Measurements from ENCODE around the gene UBA52.

GRCh38 chr19:18568367-18568766 is 3.3 kb upstream of the UBA52 start:
- TF ChIP-seq CTCF (IDR thresholded peaks at IDR 0.05): no peak
- no peak for TF ChIP-seq POLR2AphosphoS5 (IDR thresholded peaks at IDR 0.05; ENCODE audit: insufficient read depth in 1 of 2, low read depth in 1 of 2)
